Measurements from ENCODE around the gene SORL1. TPM values are rescaled to one million over a fixed set of nuclear protein-coding genes. Genes with fewer than 3 reads are reported as not detected.

The SORL1 gene
- total and polyA plus RNA-seq, 2 experiments from 2014 or later, result 6.4 to 18.2 TPM

DNA sequence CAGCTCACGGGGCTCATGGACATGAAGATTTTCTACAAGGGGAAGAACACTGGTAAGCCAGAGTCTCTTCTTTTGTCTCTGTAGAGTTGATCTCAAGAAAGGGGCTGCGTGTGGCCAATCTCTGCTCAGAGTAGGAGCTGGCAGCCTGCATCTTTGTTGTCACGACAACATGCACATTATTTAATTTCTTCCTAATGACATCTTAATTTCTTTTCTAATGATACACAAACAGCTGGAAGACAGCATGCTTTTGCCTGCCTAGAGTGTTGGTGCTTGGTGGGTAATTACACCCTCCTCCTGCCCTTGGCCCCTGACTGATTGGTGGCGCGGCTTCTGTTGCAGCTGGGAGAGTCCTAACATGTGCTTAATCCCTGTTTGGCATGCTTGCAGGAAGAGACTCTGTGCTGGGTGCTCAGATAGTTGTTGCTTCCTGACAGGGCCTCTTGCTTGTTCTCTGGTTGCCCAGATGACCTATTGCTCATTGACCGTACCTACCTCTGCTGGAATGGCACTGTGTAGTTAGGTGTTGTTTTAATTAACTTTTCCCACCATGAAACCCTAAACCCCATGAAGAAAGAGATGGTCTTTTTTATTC lies 107.6 kb downstream of the SORL1 start:
- no peaks in the 10 kb centered on the region for H3K36me3 ChIP-seq
- TF ChIP-seq, protein P1, sequence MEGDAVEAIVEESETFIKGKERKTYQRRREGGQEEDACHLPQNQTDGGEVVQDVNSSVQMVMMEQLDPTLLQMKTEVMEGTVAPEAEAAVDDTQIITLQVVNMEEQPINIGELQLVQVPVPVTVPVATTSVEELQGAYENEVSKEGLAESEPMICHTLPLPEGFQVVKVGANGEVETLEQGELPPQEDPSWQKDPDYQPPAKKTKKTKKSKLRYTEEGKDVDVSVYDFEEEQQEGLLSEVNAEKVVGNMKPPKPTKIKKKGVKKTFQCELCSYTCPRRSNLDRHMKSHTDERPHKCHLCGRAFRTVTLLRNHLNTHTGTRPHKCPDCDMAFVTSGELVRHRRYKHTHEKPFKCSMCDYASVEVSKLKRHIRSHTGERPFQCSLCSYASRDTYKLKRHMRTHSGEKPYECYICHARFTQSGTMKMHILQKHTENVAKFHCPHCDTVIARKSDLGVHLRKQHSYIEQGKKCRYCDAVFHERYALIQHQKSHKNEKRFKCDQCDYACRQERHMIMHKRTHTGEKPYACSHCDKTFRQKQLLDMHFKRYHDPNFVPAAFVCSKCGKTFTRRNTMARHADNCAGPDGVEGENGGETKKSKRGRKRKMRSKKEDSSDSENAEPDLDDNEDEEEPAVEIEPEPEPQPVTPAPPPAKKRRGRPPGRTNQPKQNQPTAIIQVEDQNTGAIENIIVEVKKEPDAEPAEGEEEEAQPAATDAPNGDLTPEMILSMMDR (IDR thresholded peaks at IDR 0.05; ENCODE audit: low read depth, low read length), result no peak
- no peaks in the 10 kb centered on the region for H3K9me3 ChIP-seq (ENCODE audit: low read depth)
- no peak overlapping the region for H3K4me3 ChIP-seq
- no peaks in the 10 kb centered on the region for H3K27me3 ChIP-seq
- DNase-seq (ENCODE audit: low read depth in 1 of 2, low spot score in 1 of 2), result no peak
- no peak overlapping the region for H3K27ac ChIP-seq
- H3K4me1 ChIP-seq (ENCODE audit: low read depth), result peaks cover 14% of the 10 kb centered on the region

DNA sequence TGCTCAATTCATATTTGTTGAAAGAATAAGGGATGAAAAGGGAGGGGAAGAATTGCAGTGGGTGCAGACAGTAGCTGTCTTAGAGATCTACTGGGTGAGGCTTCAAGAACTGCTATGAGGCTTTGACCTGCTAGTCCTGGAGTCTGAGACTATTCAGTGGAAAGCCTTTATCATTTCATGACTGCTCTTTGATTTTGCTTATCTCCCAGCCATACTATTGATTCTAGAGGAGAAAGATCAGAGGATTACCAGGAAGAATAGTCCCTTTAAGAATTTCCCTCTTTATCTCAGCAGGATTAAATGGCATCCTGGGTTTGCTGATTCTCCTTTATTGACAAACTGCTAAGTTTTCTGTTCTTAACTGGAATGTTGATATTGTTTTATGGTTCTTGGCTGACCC lies 108.1 kb downstream of the SORL1 start:
- H3K27me3 ChIP-seq, result no peaks in the 10 kb centered on the region
- DNase-seq (ENCODE audit: low read depth in 1 of 2, low spot score in 1 of 2), result no peak

DNA sequence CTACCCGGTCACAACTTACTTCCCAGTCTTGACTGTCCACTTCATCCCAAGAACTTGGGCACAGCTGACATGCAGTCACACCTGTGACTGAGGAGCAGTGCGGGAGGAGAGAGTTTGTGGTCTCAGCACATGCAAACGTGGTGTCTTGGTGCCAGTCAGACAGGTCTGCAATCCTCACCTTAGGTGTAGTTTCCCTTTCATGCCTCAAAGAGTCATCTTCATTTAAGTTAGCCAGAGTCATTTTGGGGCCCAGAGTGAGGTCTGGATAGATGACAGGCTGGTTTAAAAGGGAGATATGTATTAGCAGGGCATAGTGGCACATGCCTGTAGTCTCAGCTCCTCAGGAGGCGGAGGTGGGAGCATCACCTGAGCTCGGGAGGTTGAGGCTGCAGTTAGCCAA lies 109.1 kb downstream of the SORL1 start:
- no peaks in the 10 kb centered on the region for H3K9me3 ChIP-seq (ENCODE audit: low read depth)
- peaks cover 14% of the 10 kb centered on the region for H3K4me1 ChIP-seq (ENCODE audit: low read depth)
- no peaks in the 10 kb centered on the region for H3K36me3 ChIP-seq
- H3K27me3 ChIP-seq, result no peaks in the 10 kb centered on the region
- no peak overlapping the region for H3K4me3 ChIP-seq
- H3K27ac ChIP-seq, result no peak overlapping the region
- TF ChIP-seq, protein P1 (IDR thresholded peaks at IDR 0.05; ENCODE audit: low read depth, low read length), result no peak
- no peak for DNase-seq (ENCODE audit: low read depth in 1 of 2, low spot score in 1 of 2)

More for the DNA sequence above, 108.1 kb downstream of the SORL1 start:
- Histone ChIP-seq H3K36me3 (no peaks in the 10 kb centered on the region), H3K4me3 (no peak overlapping the region), H3K4me1 (ENCODE audit: low read depth) (peaks cover 14% of the 10 kb centered on the region), H3K9me3 (ENCODE audit: low read depth) (no peaks in the 10 kb centered on the region), H3K27ac (no peak overlapping the region)
- TF ChIP-seq, protein P1 (IDR thresholded peaks at IDR 0.05; ENCODE audit: low read depth, low read length), result no peak

DNA sequence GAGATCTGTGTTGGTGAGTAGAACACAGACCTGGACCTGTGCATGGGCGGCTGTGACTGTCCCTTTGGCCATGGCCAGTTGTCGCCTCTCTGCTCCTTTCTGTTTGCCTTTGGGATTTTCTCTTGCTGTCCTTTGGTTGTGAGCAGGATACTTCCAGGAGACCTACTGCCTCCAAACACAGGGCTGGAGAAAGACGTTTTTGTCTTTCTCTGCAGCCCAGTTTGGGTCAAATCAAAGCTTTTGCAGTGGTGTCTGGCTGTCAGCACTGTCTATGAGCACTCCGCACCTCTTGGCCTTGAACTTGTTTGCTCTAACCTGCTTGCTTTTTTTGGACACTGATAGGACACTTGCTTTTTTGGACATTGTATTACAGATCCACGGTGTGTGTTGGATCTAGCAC lies 109.6 kb downstream of the SORL1 start:
- Histone ChIP-seq H3K4me3 (no peak overlapping the region), H3K27me3 (no peaks in the 10 kb centered on the region), H3K36me3 (no peaks in the 10 kb centered on the region), H3K9me3 (ENCODE audit: low read depth) (no peaks in the 10 kb centered on the region), H3K27ac (no peak overlapping the region), H3K4me1 (ENCODE audit: low read depth) (peaks cover 14% of the 10 kb centered on the region)
- TF ChIP-seq, protein P1 (IDR thresholded peaks at IDR 0.05; ENCODE audit: low read depth, low read length), result no peak
- DNase-seq (ENCODE audit: low read depth in 1 of 2, low spot score in 1 of 2), result no peak

DNA sequence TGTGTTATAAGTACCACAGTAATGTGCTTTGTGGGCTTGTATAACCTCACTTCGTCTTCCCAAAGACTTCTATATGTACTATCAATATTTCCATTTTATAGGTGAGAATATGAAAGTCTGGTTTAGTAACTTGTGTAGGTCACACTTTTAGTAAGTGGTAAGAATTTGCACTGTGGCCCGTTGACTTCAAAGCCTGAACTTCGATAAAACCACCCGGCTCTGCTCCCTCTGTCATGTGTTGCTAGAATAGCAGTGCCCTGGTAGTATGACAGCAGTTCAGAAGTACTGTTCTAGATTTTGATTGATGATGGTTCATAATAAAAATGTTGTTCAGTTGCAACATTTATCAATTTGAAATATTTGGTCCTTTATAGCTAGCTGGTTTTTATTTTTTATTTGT lies 110.9 kb downstream of the SORL1 start:
- Histone ChIP-seq H3K9me3 (ENCODE audit: low read depth) (no peaks in the 10 kb centered on the region), H3K27me3 (no peaks in the 10 kb centered on the region), H3K4me3 (no peak overlapping the region), H3K27ac (no peak overlapping the region), H3K4me1 (ENCODE audit: low read depth) (peaks cover 14% of the 10 kb centered on the region), H3K36me3 (no peaks in the 10 kb centered on the region)
- TF ChIP-seq, protein P1 (IDR thresholded peaks at IDR 0.05; ENCODE audit: low read depth, low read length), result no peak
- no peak for DNase-seq (ENCODE audit: low read depth in 1 of 2, low spot score in 1 of 2)

All from cardiac muscle cell (in vitro differentiated cells and primary cell).